Measurements from ENCODE around the gene PHAF1. TPM values are rescaled to one million over a fixed set of nuclear protein-coding genes. Genes with fewer than 3 reads are reported as not detected.

Gene PHAF1
- total RNA-seq (2014; rRNA removed; shearing (Covaris generic)), result 17.1 and 18.8 TPM in 2 replicates
- polyA plus RNA-seq (2015; cell fraction: cytosol; rRNA removed), result 16.7 and 24.4 TPM in 2 replicates
- polyA plus RNA-seq (2015; cell fraction: nucleus; rRNA removed), result 33.6 and 40.9 TPM in 2 replicates

GRCh38 chr16:67109407-67110135 lies at the start of gene PHAF1:
PHAF1 (plus strand) TSS chr16:67109941; CDS start chr16:67110176, 235 bp downstream.
- in situ Hi-C loops (cut with HindIII; ENCODE audit: low pct_unique_long_range_greater_than_20kb, low sequenced_read_pairs), result no loop called here
- peak; percentile 81 for DNase-seq (ENCODE audit: low read depth, low spot score)

- no peak for DNase-seq (ENCODE audit: low read depth, low spot score)
- in situ Hi-C loops (cut with HindIII; ENCODE audit: low pct_unique_long_range_greater_than_20kb, low sequenced_read_pairs), result no loop called here
Observed at GRCh38 chr16:67063008-67063407, 46.7 kb upstream of the PHAF1 start.

- no peak for DNase-seq (ENCODE audit: low read depth, low spot score)
- in situ Hi-C loops (cut with HindIII; ENCODE audit: low pct_unique_long_range_greater_than_20kb, low sequenced_read_pairs), result no loop called here
Observed at GRCh38 chr16:67068212-67068753, 41.5 kb upstream of the PHAF1 start.

- DNase-seq (ENCODE audit: low read depth, low spot score), result no peak
- in situ Hi-C loops (cut with HindIII; ENCODE audit: low pct_unique_long_range_greater_than_20kb, low sequenced_read_pairs), result no loop called here
Observed at GRCh38 chr16:67071476-67072048, 38.2 kb upstream of the PHAF1 start.

- no peak for DNase-seq (ENCODE audit: low read depth, low spot score)
- in situ Hi-C loops (cut with HindIII; ENCODE audit: low pct_unique_long_range_greater_than_20kb, low sequenced_read_pairs), result no loop called here
Observed at GRCh38 chr16:67075331-67075730, 34.4 kb upstream of the PHAF1 start.

- DNase-seq (ENCODE audit: low read depth, low spot score), result no peak
- in situ Hi-C loops (cut with HindIII; ENCODE audit: low pct_unique_long_range_greater_than_20kb, low sequenced_read_pairs), result no loop called here
Observed at GRCh38 chr16:67077871-67078270, 31.9 kb upstream of the PHAF1 start.

GRCh38 chr16:67082100-67082499 lies 27.6 kb upstream of the PHAF1 start:
- in situ Hi-C loops (cut with HindIII; ENCODE audit: low pct_unique_long_range_greater_than_20kb, low sequenced_read_pairs), result no loop called here
- DNase-seq (ENCODE audit: low read depth, low spot score), result no peak

- no peak for DNase-seq (ENCODE audit: low read depth, low spot score)
- in situ Hi-C loops (cut with HindIII; ENCODE audit: low pct_unique_long_range_greater_than_20kb, low sequenced_read_pairs), result no loop called here
Observed at GRCh38 chr16:67082891-67083290, 26.9 kb upstream of the PHAF1 start.

GRCh38 chr16:67084345-67085028 lies 25.3 kb upstream of the PHAF1 start:
- no peak for DNase-seq (ENCODE audit: low read depth, low spot score)
- in situ Hi-C loops (cut with HindIII; ENCODE audit: low pct_unique_long_range_greater_than_20kb, low sequenced_read_pairs), result no loop called here

- in situ Hi-C loops (cut with HindIII; ENCODE audit: low pct_unique_long_range_greater_than_20kb, low sequenced_read_pairs), result no loop called here
- no peak for DNase-seq (ENCODE audit: low read depth, low spot score)
Observed at GRCh38 chr16:67086822-67087221, 22.9 kb upstream of the PHAF1 start.

- in situ Hi-C loops (cut with HindIII; ENCODE audit: low pct_unique_long_range_greater_than_20kb, low sequenced_read_pairs), result no loop called here
- DNase-seq (ENCODE audit: low read depth, low spot score), result no peak
Observed at GRCh38 chr16:67087291-67087690, 22.4 kb upstream of the PHAF1 start.

GRCh38 chr16:67087803-67088202 lies 21.9 kb upstream of the PHAF1 start:
- in situ Hi-C loops (cut with HindIII; ENCODE audit: low pct_unique_long_range_greater_than_20kb, low sequenced_read_pairs), result no loop called here
- DNase-seq (ENCODE audit: low read depth, low spot score), result no peak

- in situ Hi-C loops (cut with HindIII; ENCODE audit: low pct_unique_long_range_greater_than_20kb, low sequenced_read_pairs), result no loop called here
- no peak for DNase-seq (ENCODE audit: low read depth, low spot score)
Observed at GRCh38 chr16:67088551-67088950, 21.2 kb upstream of the PHAF1 start.

- in situ Hi-C loops (cut with HindIII; ENCODE audit: low pct_unique_long_range_greater_than_20kb, low sequenced_read_pairs), result no loop called here
- no peak for DNase-seq (ENCODE audit: low read depth, low spot score)
Observed at GRCh38 chr16:67089101-67089500, 20.6 kb upstream of the PHAF1 start.

- DNase-seq (ENCODE audit: low read depth, low spot score), result no peak
- in situ Hi-C loops (cut with HindIII; ENCODE audit: low pct_unique_long_range_greater_than_20kb, low sequenced_read_pairs), result no loop called here
Observed at GRCh38 chr16:67091906-67092566, 17.7 kb upstream of the PHAF1 start.

GRCh38 chr16:67093098-67093726 lies 16.5 kb upstream of the PHAF1 start:
- in situ Hi-C loops (cut with HindIII; ENCODE audit: low pct_unique_long_range_greater_than_20kb, low sequenced_read_pairs), result no loop called here
- no peak for DNase-seq (ENCODE audit: low read depth, low spot score)

- DNase-seq (ENCODE audit: low read depth, low spot score), result no peak
- in situ Hi-C loops (cut with HindIII; ENCODE audit: low pct_unique_long_range_greater_than_20kb, low sequenced_read_pairs), result no loop called here
Observed at GRCh38 chr16:67098599-67098998, 11.1 kb upstream of the PHAF1 start.
